GDM1 (cell line): ENCODE results near the gene ARPC4.
"Not testable (repeated sequence)": the region's sequence is repeated elsewhere in the genome, so short reads cannot be mapped to it uniquely, and the experiment has no call there.

ENCODE experiments used
- DNase-seq: peaks from one replicate; lab custom pipeline; 2025; lab: John Stamatoyannopoulos, UW

The ARPC4 gene

GRCh38 chr3:9770276-9770812 is 22.5 kb upstream of the ARPC4 start:
- no peak for DNase-seq

- not testable (repeated sequence) for DNase-seq
Observed at GRCh38 chr3:9771007-9771406, 21.9 kb upstream of the ARPC4 start.

- DNase-seq = no peak
Observed at GRCh38 chr3:9776896-9777693, 15.8 kb upstream of the ARPC4 start.

- no peak for DNase-seq
Observed at GRCh38 chr3:9777694-9778021, 15.2 kb upstream of the ARPC4 start.

- DNase-seq = no peak
Observed at GRCh38 chr3:9778143-9779074, 14.5 kb upstream of the ARPC4 start.

- peak; percentile 58 for DNase-seq
Observed at GRCh38 chr3:9779075-9779593, 13.7 kb upstream of the ARPC4 start.

- peak; percentile 96 for DNase-seq
Observed at GRCh38 chr3:9779721-9780457, 13.0 kb upstream of the ARPC4 start.

- no peak for DNase-seq
Observed at GRCh38 chr3:9780458-9780812, 12.4 kb upstream of the ARPC4 start.

GRCh38 chr3:9780910-9781309 is 12.0 kb upstream of the ARPC4 start:
- no peak for DNase-seq

GRCh38 chr3:9781551-9781950 is 11.3 kb upstream of the ARPC4 start:
- no peak for DNase-seq

GRCh38 chr3:9781978-9782603 is 10.8 kb upstream of the ARPC4 start:
- DNase-seq = no peak

GRCh38 chr3:9782770-9783169 is 10.1 kb upstream of the ARPC4 start:
- DNase-seq = peak; percentile 28

GRCh38 chr3:9783954-9784353 is 8.9 kb upstream of the ARPC4 start:
- DNase-seq = no peak

- no peak for DNase-seq
Observed at GRCh38 chr3:9784965-9785364, 7.9 kb upstream of the ARPC4 start.

GRCh38 chr3:9785602-9786001 is 7.3 kb upstream of the ARPC4 start:
- no peak for DNase-seq

GRCh38 chr3:9786209-9786739 is 6.6 kb upstream of the ARPC4 start:
- DNase-seq = no peak

GRCh38 chr3:9786825-9787669 is 5.8 kb upstream of the ARPC4 start:
- DNase-seq = no peak

GRCh38 chr3:9787714-9788113 is 5.2 kb upstream of the ARPC4 start:
- no peak for DNase-seq

- DNase-seq = no peak
Observed at GRCh38 chr3:9791127-9791526, 1.8 kb upstream of the ARPC4 start.

- no peak for DNase-seq
Observed at GRCh38 chr3:9791790-9792404, 985 bp upstream of the ARPC4 start.
